Adrenal gland (tissue), 5 donors: Measurements from ENCODE around the gene ABCG1.

Experiments used
- POLR2A ChIP-seq, 2 donors: fragments of 450-650 bp; IDR thresholded peaks; one replicate each; pipeline ENCODE4 v1.6.1; 2017; ENCODE audit warnings: antibody characterized with exemption in 2 of 2, mild to moderate bottlenecking in 2 of 2, moderate library complexity in 1 of 2
- TF ChIP-seq, protein P1 (sequence below), 6 experiments: fragments of 450-650 bp in 4 of 6; fragments of 200-600 bp in 2 of 6; sonication (generic) in 1 of 6; IDR thresholded peaks; 1 replicate in 5 of 6; 2 replicates in 1 of 6; pipeline versions ENCODE4 v1.5.1 to v1.8.0; 2016 to 2021; ENCODE audit warnings: antibody characterized with exemption in 6 of 6, mild to moderate bottlenecking in 2 of 6, moderate library complexity in 1 of 6
- donor health status: DM: no; HTN: no; CAD: no.

DNA sequence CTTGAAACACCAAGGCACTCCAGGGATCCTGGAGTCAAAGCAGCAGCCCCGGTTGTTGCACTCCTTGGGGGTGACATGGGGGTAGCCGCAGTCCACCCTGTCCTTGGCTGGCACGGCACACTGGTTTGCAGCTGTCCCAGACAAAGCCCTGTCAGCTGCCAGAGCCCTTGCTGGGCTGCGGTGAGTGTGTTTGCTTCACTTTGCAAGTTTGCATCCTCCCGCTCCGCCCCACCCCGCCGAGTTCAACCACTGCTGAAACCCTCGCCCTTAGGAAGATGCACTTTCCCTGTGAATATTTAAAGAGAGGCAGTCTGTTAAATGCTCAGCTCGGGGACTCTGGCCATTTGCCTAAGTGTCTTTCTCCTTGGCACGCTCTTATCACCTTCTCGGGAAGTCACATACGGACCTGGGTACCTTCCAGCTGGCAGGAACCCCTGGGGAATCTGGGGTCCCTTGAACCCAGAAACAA lies 94.6 kb downstream of the ABCG1 start:
- TF ChIP-seq, protein P1, sequence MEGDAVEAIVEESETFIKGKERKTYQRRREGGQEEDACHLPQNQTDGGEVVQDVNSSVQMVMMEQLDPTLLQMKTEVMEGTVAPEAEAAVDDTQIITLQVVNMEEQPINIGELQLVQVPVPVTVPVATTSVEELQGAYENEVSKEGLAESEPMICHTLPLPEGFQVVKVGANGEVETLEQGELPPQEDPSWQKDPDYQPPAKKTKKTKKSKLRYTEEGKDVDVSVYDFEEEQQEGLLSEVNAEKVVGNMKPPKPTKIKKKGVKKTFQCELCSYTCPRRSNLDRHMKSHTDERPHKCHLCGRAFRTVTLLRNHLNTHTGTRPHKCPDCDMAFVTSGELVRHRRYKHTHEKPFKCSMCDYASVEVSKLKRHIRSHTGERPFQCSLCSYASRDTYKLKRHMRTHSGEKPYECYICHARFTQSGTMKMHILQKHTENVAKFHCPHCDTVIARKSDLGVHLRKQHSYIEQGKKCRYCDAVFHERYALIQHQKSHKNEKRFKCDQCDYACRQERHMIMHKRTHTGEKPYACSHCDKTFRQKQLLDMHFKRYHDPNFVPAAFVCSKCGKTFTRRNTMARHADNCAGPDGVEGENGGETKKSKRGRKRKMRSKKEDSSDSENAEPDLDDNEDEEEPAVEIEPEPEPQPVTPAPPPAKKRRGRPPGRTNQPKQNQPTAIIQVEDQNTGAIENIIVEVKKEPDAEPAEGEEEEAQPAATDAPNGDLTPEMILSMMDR (IDR thresholded peaks at IDR 0.05) = no peak
- no peak for TF ChIP-seq POLR2A (IDR thresholded peaks at IDR 0.05)
